C1 segment of cervical spinal cord (tissue), 14 donors: ENCODE data around the gene NCOA6.

Experiments used
- DNase-seq, 14 donors: peaks; one replicate each; lab custom pipeline; 2025; lab: John Stamatoyannopoulos, UW

NCOA6 gene

DNA sequence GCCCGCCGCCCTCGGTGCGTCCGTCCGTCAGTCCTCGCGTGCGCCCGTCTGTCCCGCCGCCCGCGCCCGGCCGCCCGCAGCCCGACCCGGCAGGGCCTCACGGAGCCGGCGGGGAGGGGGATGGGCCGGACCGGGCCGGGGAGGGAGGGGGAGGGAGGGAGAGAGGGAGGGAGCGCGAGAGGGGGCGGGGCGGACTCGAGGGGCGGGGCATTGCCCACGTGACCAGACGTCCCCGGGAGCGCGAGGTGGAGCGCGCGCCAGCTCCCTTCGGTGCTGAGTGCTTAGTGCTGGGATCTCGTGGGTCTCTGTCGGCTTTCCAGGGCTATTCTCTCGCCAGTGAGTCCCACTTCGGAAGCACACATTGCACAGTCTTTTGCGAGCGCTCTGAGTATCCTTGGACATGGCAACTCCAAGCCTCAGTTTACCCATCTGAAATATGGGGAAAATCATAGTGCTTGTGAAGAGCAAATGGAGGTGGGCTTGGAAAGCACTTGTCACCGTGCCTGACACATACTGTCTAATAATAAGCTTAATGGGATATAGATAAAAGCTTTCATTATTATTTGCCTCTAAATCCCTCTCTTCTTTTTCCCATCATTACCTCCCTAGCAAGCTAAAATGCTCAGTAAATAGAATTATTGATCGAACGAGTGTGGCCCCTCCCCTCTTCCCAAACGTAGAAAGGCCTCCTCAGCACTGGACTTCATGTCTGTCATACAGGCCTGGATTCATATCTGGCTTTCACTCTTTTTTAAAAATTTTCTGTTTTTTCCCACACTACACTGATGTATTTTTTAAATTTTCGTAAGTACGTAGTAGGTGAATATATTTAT lies at the start of gene NCOA6:
Gene NCOA6, minus strand, starts transcription at position 122 of the 833 bp plus-strand sequence. CDS start 43,296 bp downstream, outside the sequence.
- peak; percentile 25 to 89 (median 81) for DNase-seq

DNA sequence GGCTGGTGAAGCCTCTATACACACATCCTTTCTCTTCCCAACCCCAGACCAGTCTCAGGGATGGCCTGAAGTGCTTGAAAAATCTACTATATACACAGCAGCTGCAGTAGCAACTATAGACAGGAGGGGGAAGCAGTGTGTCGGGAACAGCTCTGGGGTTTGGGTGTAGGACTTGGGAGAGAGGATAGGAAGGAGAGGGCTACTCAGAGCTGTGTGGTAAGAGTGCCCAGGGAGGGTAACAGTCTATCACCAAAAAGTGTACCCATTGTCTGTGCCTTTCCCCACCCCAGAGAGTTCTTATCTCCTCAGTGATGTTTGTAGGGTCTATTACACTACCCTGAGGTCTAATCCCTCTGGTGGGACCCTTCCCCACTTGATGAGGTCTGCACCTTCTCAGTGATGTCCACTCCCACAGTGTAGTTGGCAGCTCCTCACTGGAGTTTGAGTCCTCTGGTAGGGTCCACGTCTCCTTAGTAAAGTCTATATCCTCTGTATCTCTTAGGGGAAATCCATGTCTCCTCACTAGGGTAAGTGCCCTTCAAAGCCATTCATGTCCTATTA lies 48.7 kb upstream of the NCOA6 start:
- peak in 13 of 14 donors; percentile 5 to 69 (median 58) for DNase-seq

DNA sequence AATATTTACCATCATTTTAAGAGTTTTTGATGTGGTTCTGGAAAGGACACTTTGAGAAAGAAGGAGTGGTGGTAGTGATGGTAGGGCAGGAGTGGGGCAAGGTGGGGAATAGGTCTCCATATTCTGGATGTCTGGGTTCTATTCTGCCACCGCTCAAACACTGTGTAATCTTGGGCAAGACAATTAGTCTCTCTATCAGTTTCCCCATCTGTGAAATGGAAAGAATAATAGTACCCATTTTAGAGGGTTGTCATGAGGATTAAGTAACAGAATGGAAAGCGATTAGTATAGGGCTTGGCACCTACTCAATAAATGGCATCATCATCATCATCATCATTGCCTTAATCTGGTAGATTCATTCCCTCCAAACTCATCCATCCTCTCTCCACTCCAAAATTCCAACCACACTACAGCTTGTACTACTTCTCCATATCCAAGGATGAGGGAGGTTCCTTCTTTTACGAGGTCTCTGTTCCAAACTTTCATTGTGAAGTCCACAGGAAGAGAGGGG lies 48.2 kb upstream of the NCOA6 start:
- no peak for DNase-seq

DNA sequence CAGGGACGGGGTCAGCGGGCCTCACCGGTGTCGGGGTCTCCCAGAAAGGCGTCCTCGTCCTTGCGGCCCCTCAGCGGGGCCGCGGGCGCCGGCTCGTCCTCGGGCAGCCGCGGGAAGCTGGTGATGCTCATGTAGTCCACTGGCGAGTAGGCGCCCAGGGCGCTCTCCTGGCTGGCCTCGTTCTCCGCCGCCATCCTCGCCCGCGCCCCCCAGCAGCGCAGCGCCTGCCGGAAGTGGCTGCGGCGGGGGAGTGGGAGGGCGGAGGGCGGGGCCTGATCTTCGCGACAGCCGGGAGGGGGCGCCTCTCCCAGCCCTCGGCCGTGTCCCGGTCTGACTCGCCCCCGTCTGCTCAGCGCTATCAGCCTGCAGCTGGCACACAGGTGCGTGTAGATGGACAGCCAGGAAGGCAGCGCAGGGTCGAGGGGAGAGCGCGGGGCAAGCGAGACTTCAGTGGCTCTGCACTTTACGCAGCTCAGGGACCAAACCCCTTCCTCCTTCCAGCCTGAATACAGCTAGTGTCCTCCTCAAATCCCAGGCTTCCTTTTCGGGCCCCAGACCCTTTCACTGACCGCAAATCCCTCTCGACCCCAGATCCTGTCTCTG lies 47.3 kb upstream of the NCOA6 start, which contains the start of gene GGT7:
Gene GGT7, minus strand, starts transcription at position 235 of the 603 bp plus-strand sequence. Its CDS starts 41 bp downstream, at position 194.
- peak in 13 of 14 donors; percentile 31 to 84 (median 67) for DNase-seq

DNA sequence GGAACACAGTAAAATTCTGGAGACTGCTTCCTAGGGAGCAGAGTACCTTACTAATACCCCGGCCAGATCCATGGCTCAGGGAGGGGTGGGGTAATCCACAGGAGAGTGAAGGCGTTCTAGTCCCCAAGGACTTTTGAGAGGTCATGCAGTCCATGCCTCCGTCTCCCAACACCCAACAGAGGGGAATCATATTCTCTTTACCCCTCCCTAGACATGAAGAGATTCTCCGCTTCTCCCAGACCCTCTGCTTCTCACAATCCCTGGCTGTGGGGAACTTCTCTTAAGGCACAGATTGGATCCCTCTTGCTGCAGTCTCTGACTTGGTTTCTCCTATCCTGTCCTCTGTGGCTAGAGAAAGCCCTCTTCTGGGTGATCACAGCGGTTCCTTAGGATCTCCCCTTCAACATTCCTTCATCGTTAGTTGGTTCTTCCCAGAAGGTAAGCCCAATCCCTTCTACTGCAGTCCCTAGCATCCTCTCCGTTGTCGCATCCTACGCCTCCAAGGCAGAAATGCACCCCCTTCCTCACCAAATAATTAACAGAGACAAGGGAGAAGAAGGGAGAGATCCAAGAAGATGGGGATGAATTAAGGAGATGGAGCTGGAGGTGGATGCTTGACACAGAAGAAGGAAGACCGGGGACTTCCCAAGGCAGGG lies 46.6 kb upstream of the NCOA6 start:
- peak in 2 of 14 donors; percentile 34 to 39 for DNase-seq

DNA sequence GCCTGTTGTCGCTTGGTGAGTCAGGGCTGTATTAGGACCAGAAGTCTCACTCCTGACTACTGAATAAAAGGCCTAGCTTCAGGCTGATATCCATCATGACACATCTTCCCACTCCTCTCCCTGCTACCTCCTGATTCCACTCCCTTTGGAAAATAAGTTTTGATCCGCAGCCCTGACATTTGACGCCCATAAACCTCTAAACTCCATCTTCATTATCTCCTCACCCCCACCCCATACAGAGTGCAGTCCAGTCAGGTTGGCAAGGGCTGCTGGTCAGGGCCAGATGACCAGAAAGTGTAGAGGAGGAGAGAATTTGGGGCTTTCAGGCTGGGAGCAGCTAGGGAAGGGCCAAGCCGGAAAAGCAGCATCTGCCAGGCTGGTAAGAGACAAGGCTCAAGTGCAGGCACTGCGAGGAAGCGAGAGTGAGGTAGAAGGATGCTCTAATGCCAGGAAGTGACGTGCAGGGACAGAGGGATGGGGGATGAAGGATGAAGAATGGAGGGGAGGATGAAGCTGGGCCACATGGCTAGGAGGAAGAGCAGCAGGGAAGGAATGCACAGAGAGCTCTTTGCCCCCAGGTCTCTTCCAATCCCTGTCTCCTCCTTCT lies 46.0 kb upstream of the NCOA6 start:
- peak in 1 of 14 donors; percentile 70 for DNase-seq

DNA sequence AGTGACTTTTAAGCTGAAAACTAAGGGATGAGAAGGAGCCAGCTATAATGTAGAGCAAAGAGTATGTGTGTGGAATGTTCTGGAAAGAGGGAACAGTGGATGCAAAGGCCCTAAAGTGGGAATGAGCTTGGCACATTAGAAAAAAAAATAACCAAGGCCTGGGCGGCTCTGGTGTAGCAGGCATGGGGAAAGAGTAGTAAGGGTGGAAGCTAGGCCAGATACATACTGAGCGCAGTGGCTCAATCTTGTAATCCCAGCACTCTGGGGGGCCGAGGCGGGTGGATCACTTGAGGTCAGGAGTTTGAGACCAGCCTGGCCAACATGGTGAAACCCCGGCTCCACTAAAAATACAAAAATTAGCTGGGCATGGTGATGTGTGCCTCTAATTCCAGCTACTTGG lies 38.8 kb upstream of the NCOA6 start:
- no peak for DNase-seq

DNA sequence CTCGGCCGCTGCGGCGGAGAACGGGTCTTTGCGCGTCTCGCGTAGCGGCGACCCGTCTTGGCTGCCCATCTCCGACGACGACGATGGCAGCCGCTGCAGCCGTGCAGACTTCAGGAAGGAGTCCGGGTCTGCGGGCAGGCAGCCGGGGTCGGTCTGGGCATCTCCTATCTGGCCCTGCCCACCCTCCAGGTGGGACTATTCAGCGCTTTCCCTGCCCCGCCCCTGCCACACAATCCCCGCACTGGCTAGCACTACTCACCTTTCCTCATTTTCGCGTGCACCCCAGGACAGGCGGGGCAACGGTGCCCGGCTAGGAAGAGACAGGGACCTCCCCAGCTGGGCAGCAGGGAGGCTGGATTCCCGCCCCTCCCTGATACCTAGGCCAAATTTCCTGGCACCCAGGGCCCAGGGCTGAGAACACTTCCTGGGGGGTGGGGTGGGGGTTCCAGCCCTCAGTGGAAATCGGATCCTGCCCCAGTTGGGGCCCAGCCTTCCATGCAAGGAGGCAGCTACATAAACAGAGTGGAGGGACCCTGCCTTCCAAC lies 38.0 kb upstream of the NCOA6 start:
- no peak for DNase-seq

DNA sequence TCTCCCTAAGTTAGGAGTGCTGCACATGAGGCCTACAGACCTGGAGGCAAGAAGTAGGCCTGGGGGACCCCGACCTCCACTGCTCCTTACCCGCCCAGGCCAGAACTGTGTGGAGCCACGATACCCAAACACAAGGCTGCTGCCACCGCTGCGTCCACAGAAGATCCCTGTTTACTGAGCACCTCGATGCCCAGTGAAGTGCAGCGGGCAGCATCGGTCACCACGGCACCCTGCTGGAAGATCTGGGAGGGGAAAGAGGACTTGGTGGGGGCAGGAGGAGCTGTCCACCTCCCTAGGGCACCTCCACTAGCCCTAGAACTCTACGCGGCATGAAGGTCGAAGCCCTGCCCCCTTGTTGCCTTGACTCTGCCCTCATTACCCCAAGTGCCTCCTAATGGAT lies 37.3 kb upstream of the NCOA6 start:
- no peak for DNase-seq

DNA sequence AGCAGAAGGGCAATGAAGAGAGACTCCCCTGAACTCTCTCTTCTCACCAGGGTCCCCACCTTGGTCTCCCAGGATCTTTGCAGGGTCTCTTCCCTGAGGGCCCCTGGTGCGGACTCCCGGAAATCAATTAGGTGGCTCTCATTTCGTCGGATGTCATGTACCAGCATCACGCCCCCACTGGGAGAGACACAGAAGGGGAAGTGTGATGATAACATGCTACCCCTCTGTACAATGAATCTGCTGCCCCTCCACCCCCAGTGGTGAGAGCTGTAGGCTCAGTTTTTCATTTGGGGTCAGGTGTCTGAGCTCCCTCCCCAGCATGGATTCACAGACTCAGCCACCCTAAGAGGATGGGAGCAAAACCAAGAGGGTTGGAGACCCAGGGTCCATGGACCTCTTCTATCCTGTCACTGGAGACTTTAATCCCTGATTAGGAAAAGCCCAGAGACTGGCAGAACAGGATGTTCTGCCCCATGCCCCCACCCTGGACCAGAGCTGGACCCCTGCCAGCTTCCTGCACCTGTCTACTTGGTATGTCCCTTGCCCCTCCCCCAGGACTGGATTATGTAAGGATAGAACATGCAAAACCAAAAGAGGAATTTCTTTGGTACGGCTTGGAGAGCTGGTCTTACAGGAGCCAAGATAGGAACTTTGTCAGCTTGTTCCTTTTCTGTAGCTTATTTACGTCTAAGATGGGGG lies 36.1 kb upstream of the NCOA6 start:
- DNase-seq = peak in 1 of 14 donors; percentile 64

DNA sequence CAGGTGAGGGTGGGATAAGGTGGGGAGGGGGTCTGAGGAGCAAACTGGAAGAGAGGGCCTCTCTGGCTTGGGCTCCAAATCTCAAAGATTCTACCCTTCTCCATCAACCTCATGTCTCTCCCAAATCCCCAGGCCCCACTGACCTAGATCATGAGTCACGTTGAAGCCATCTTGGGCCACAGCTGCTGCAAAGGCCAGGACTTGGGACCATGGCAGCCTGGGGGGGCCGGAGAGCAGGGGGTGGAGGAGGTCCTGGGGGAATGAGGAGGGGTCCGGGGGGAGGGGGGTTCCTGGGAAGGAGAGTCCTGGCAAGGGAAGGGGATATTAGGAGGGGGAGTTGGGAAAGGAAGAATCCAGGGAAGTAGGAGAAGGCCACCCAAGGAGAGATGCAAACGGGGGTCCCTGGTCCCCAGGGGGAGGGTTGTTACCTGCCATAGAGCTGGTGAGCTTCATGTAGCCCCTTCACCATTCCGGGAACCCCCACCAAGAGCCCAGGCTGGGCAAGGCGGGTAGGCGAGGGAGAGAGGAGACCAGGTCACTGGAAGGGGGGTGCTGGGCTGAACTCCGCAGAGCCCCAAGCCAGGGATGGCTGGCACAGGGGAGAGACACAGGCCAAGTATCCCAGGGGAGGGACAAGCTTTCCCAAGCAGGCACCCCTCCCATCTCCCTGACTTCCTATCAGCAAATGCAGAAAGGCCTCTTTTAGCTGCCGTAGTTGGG lies 34.5 kb upstream of the NCOA6 start:
- no peak for DNase-seq

DNA sequence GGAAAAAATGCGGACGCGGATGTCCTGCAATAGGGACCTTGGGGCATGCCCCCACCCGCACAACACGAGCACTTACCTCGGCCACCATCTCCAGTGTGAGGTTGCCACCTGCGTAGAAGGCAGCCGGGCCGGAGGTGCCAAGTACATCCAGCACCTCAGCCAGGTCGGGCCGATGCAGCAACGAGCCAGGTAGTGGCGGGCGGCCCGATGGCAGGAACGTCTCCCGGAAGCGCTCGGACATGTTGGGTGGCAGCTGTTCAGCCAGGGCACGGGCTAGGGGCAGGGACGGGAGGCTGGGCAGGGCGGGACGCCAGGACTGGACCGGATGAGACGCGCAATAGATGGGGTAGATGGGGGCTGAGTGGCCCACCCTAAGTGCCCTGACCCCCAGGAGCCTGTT lies 33.9 kb upstream of the NCOA6 start:
- DNase-seq = no peak

DNA sequence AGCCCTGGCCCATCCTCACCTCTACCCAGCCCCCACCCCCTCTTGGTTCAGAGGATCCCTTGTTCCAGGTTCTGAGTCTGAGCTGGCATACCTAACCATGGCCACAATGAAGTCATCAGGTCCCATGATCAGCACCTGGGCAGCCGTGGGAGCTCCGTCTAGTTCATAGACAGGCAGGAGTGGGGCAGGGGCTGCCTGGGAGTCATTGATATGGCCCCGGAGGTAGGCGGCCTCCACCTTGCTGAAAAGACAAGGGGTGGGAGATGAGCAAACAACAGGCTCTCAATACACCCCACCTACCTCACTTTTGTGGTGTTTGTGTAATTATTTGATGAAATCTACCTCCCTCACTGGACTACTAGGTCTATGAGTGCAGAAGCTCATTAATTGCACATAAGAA lies 26.8 kb upstream of the NCOA6 start:
- no peak for DNase-seq

DNA sequence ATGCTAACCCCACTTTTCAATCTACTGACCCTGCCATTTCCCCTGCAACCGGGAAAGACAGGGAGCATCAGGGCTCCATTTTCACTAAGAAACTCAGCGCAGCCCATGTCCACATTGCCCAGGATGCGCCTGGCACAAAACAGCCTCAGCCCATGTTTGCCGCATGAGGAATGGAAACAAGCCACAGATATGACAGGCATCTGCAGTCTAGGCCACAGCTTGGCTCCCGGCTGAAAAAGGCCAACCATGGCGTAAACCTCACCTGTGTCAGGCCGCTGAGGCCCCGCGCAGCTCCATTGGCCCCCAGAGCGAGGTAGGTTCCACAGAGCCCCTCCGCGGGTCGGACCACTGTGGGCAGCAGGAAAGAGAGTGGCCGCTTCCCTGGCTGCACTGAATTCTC lies 25.5 kb upstream of the NCOA6 start:
- DNase-seq = no peak

DNA sequence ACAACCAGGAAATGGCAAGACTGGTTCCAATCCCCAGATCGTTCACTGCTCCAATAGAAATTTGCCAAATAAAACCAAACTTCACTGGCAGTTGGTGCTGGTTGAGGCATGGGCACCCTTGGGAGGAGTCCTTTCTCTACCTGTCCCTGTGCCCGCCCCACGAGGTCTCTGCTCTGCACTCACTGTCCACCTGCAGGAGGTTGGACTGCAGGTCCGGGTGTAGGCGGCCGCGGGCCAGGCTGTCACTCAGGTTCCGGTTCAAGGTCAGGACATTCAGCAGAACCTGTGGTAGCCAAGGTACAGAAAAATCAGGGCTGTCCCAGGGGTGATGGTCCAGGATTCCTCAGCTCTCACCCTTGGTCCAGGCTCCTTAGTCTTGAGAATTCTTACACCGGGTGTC lies 24.3 kb upstream of the NCOA6 start:
- no peak for DNase-seq

DNA sequence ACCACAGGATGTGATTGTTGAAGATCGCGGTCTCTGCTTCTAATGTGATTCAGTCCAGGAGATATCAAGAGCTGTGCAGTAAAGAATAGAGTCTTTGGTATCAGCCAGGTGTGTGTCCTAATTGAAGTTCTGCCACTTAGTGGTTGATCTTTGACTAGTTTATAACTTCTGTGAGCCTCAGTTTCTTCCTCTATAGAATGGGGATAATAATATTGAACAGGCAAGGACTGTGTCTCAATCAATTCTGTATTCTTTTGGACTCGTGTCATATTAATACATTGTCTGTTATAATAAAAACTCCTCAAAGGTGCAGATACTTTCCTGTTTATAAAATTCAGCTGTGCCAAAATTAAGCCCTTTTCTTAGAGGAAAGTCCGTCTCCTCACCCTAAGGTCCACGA lies 23.1 kb upstream of the NCOA6 start:
- no peak for DNase-seq

DNA sequence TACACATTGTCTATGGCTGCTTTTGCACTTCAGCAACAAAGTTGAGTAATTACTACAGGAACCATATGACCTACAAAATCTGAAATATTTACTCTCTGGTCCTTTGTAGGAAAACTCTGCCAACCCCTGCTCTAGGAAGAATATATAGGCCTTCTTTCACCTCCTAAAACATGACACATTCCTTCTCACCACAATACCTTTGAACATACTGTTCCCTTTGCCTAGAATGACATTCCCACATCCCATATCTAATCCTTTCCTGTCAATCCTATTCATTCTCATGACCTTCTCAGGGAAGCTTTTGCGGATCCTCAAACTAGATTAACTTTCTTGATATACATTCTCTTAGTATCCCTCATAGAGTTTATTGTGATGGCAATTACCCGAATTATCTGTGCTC lies 18.0 kb upstream of the NCOA6 start:
- no peak for DNase-seq

DNA sequence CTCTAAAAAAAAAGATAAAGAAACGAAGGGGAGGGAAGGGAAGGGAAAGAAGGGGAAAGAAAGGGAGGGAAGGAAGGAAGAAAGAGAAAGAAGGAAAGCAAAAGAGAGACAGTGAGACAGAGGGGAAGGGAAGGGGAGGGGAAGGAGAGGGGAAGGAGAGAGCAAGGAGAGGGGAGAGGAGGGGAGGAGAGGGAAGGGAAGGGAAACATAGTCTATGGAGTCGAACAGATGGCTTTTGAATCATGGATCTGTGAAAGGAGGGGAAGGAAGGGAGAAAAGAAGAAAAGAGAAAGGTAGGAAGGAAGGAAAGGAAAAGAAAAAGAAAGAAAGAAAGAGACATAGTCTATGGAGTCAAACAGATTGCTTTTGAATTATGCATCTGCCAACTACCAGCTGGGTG lies 16.7 kb upstream of the NCOA6 start:
- no peak for DNase-seq

DNA sequence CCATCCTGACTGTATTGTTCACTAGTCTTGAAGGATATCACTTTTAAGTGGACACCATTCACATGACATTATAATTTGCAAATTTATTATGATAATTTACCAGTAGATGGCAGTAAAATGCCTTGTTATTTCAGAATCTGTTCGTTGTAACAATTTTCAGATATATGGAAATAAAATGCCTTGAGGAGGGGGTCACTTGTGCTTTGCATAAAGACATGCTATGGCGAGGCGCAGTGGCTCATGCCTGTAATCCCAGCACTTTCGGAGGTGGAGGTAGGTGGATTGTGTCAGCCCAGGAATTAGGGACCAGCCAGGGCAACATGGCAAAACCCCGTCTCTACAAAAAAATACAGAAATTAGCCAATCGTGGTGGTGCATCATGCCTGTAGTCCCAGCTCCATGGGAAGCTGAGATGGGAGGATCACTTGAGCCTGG lies 9.0 kb upstream of the NCOA6 start:
- peak in 1 of 14 donors; percentile 34 for DNase-seq

DNA sequence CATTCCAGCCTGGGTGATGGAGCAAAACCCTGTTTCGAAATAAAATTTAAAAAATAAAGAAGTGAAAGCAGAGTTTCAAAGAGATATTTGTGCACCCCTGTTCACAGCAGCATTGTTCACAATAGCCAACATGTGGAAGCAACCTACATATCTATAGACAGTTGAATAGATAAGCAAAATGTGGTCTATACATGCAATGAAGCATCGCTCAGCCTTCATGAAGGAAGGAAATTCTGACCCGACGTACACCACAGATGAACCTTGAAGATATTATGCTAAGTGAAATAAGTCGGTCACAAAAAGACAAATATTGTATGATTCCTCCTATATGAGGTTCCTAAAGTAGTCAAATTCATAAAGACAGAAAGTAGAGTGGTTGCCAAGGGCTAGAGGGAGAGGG lies 6.5 kb upstream of the NCOA6 start:
- DNase-seq = no peak
